Gastrocnemius medialis (tissue), 4 donors: Measurements from ENCODE around the gene CHORDC1.

Source experiments
- CTCF ChIP-seq, 5 experiments: fragments of 450-650 bp in 3 of 5; fragments of 200-600 bp in 2 of 5; sonication (generic) in 2 of 5; IDR thresholded peaks in 4 of 5; conservative IDR thresholded peaks in 1 of 5; 1 replicate in 4 of 5; 2 replicates in 1 of 5; pipeline ENCODE4 v1.5.1; 2016 to 2019; ENCODE audit warnings: antibody characterized with exemption in 5 of 5, mild to moderate bottlenecking in 3 of 5, moderate library complexity in 3 of 5
- POLR2A ChIP-seq, 2 donors: fragments of 450-650 bp; IDR thresholded peaks; one replicate each; pipeline ENCODE4 v1.6.1; 2017; ENCODE audit warnings: antibody characterized with exemption in 2 of 2, mild to moderate bottlenecking in 2 of 2, moderate library complexity in 2 of 2

GRCh38 chr11:90223248-90223585, 368 bp upstream of the CHORDC1 start:
- TF ChIP-seq POLR2A (IDR thresholded peaks at IDR 0.05) (no peak), CTCF (IDR thresholded peaks at IDR 0.05 in 4 of 5, conservative IDR thresholded peaks at IDR 0.05 in 1 of 5) (no peak)
